Measurements from ENCODE around the gene SLC4A1AP. TPM values are rescaled to one million over a fixed set of nuclear protein-coding genes. Genes with fewer than 3 reads are reported as not detected.

SLC4A1AP gene
- total RNA-seq, 1 experiment from 2014 or later: 29.7 TPM

- intact Hi-C loops (cut with micrococcal nuclease; ENCODE audit: unreplicated experiment): no loop called here
- no peaks in the 10 kb centered on the region for H3K4me1 ChIP-seq (ENCODE audit: insufficient read depth, low read length, poor library complexity, severe bottlenecking)
- TF ChIP-seq EZH2 (IDR thresholded peaks at IDR 0.05; ENCODE audit: borderline replicate concordance, low read depth, low read length, poor library complexity, severe bottlenecking): no peak
- TF ChIP-seq CTCF (conservative IDR thresholded peaks at IDR 0.05; ENCODE audit: low read depth, low read length): no peak
- H3K9me3 ChIP-seq (ENCODE audit: low read depth, low read length, poor library complexity, severe bottlenecking): no peaks in the 10 kb centered on the region
- peaks cover 45% of the 10 kb centered on the region for H3K36me3 ChIP-seq (ENCODE audit: insufficient read depth, low read length, poor library complexity, severe bottlenecking)
- no peak overlapping the region for H3K4me3 ChIP-seq (ENCODE audit: low read depth, low read length, poor library complexity, severe bottlenecking)
- CTCF ChIA-PET: no interaction called here
- no peak for DNase-seq (ENCODE audit: low spot score)
- no peaks in the 10 kb centered on the region for H3K27me3 ChIP-seq (replicated peaks; ENCODE audit: insufficient read depth, low read depth, low read length, poor library complexity)
- no peak overlapping the region for H3K27ac ChIP-seq (ENCODE audit: low read depth, low read length, poor library complexity, severe bottlenecking)
- BruUV-seq (replicated peaks): no TSS peak
- POLR2A ChIA-PET (ENCODE audit: low non-redundant PET): no interaction called here
Measured at GRCh38 chr2:27671235-27671634, 7.5 kb downstream of the SLC4A1AP start.

GRCh38 chr2:27672723-27673486 lies 9.2 kb downstream of the SLC4A1AP start:
- no peak overlapping the region for H3K4me3 ChIP-seq (ENCODE audit: low read depth, low read length, poor library complexity, severe bottlenecking)
- no peaks in the 10 kb centered on the region for H3K27me3 ChIP-seq (replicated peaks; ENCODE audit: insufficient read depth, low read depth, low read length, poor library complexity)
- intact Hi-C loops (cut with micrococcal nuclease; ENCODE audit: unreplicated experiment): no loop called here
- POLR2A ChIA-PET (ENCODE audit: low non-redundant PET): no interaction called here
- CTCF ChIA-PET: interaction anchor here (0.5 to 0.6 kb wide), 3 partner anchors 9 to 732 kb away, joined by 3 to 5 read pairs (median 4); no protein-coding TSS in a partner anchor
- no peak for TF ChIP-seq EZH2 (IDR thresholded peaks at IDR 0.05; ENCODE audit: borderline replicate concordance, low read depth, low read length, poor library complexity, severe bottlenecking)
- no peak for TF ChIP-seq CTCF (conservative IDR thresholded peaks at IDR 0.05; ENCODE audit: low read depth, low read length)
- no peak for DNase-seq (ENCODE audit: low spot score)
- H3K9me3 ChIP-seq (ENCODE audit: low read depth, low read length, poor library complexity, severe bottlenecking): no peaks in the 10 kb centered on the region
- H3K36me3 ChIP-seq (ENCODE audit: insufficient read depth, low read length, poor library complexity, severe bottlenecking): peaks cover 49% of the 10 kb centered on the region
- no peak overlapping the region for H3K27ac ChIP-seq (ENCODE audit: low read depth, low read length, poor library complexity, severe bottlenecking)
- H3K4me1 ChIP-seq (ENCODE audit: insufficient read depth, low read length, poor library complexity, severe bottlenecking): no peaks in the 10 kb centered on the region
- no TSS peak for BruUV-seq (replicated peaks)

GRCh38 chr2:27680571-27680970 lies 16.9 kb downstream of the SLC4A1AP start:
- intact Hi-C loops (cut with micrococcal nuclease; ENCODE audit: unreplicated experiment): no loop called here
- Histone ChIP-seq H3K27me3 (replicated peaks; ENCODE audit: insufficient read depth, low read depth, low read length, poor library complexity) (no peaks in the 10 kb centered on the region), H3K27ac (ENCODE audit: low read depth, low read length, poor library complexity, severe bottlenecking) (no peak overlapping the region), H3K9me3 (ENCODE audit: low read depth, low read length, poor library complexity, severe bottlenecking) (no peaks in the 10 kb centered on the region), H3K36me3 (ENCODE audit: insufficient read depth, low read length, poor library complexity, severe bottlenecking) (peaks cover 48% of the 10 kb centered on the region), H3K4me3 (ENCODE audit: low read depth, low read length, poor library complexity, severe bottlenecking) (no peak overlapping the region), H3K4me1 (ENCODE audit: insufficient read depth, low read length, poor library complexity, severe bottlenecking) (peaks cover 6% of the 10 kb centered on the region)
- no TSS peak for BruUV-seq (replicated peaks)
- ChIA-PET CTCF (no interaction called here), POLR2A (ENCODE audit: low non-redundant PET) (no interaction called here)
- no peak for DNase-seq (ENCODE audit: low spot score)
- TF ChIP-seq EZH2 (IDR thresholded peaks at IDR 0.05; ENCODE audit: borderline replicate concordance, low read depth, low read length, poor library complexity, severe bottlenecking) (no peak), CTCF (conservative IDR thresholded peaks at IDR 0.05; ENCODE audit: low read depth, low read length) (no peak)

All from A673 (cell line).